HFF-Myc (cell line): ENCODE data around the gene ITPR3.

Source experiments
- DNase-seq: peaks from one replicate; pipeline ENCODE4 v3.0.0-alpha.2; 2011; ENCODE audit warnings: low read depth; ENCODE audit errors: extremely low read depth
- H3K4me3 ChIP-seq: replicated peaks from 2 replicates; pipeline ENCODE4 v1.5.1; 2011; ENCODE audit warnings: low read depth, mild to moderate bottlenecking, control low read depth, low read length
- TF ChIP-seq, protein P1 (sequence below): IDR thresholded peaks from 2 replicates; pipeline ENCODE4 v1.5.1; 2012; ENCODE audit warnings: mild to moderate bottlenecking, low read depth, low read length, control low read depth; ENCODE audit errors: missing control alignments

ITPR3 gene

DNA sequence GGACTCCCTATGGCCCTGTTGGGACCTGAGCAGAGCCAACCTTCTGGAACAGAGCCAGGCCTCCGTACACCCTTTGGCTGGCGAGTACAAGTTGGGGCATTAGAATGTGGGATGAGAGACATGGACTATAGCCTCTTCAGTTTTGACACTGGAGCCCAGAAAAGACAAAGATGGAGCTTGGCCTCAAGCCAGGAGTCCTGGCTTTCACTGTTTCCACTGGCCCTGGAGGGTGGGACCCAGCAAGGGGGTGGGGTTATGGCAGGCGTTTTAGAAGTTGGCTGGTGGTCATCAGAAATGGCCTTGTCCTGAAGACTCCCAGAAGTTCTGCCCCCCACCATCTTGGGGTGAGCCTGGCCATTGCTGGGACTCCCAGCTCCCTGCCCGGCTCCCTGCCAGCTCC lies 21.8 kb downstream of the ITPR3 start:
- DNase-seq: no peak

GRCh38 chr6:33651403-33651802 lies 30.3 kb downstream of the ITPR3 start:
- H3K4me3 ChIP-seq: no peak overlapping the region
- TF ChIP-seq, protein P1, sequence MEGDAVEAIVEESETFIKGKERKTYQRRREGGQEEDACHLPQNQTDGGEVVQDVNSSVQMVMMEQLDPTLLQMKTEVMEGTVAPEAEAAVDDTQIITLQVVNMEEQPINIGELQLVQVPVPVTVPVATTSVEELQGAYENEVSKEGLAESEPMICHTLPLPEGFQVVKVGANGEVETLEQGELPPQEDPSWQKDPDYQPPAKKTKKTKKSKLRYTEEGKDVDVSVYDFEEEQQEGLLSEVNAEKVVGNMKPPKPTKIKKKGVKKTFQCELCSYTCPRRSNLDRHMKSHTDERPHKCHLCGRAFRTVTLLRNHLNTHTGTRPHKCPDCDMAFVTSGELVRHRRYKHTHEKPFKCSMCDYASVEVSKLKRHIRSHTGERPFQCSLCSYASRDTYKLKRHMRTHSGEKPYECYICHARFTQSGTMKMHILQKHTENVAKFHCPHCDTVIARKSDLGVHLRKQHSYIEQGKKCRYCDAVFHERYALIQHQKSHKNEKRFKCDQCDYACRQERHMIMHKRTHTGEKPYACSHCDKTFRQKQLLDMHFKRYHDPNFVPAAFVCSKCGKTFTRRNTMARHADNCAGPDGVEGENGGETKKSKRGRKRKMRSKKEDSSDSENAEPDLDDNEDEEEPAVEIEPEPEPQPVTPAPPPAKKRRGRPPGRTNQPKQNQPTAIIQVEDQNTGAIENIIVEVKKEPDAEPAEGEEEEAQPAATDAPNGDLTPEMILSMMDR: no peak
- DNase-seq: no peak

More for the DNA sequence above, 21.8 kb downstream of the ITPR3 start:
- no peak overlapping the region for H3K4me3 ChIP-seq
- TF ChIP-seq, protein P1: no peak

- H3K4me3 ChIP-seq: no peak overlapping the region
- TF ChIP-seq, protein P1: no peak
- DNase-seq: no peak
Measured at GRCh38 chr6:33652002-33652401, 30.9 kb downstream of the ITPR3 start.

DNA sequence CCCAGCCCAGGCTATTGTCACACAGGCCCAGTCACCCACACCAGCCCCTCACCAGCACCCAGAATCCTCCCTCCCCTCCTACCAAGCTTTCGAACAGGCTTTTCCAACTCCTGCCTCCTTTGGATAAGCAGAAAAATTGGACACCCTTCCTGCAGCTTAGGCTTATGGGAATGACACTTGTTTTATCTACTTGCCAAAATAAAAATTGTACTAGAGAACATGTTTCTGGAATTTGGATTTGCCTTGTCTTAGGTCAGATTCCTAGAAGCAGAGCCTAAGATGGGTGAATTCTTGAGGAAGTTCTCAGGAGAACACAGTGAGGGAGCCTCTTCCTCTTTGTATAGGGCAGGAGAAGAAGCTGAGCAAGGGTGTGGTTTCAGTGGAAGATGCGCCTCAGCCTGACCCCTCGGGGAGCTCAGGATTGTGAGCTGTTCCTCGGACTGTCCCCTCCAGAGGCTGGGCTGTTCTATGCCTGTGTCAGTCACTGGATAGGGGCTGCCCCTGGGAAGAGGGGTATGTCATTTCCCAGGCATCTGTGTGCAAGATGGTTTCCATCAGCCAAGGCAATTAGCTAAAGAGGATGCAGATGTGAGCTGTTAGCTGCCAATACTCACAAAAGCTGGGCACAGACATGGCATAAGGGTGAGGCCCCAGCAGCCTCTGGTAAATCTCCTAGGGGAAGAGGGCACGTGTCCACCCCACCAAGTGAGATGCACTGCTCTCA lies 33.9 kb downstream of the ITPR3 start:
- TF ChIP-seq, protein P1: no peak
- peak; percentile 70 for DNase-seq
- H3K4me3 ChIP-seq: no peak overlapping the region

GRCh38 chr6:33656844-33657243 lies 35.7 kb downstream of the ITPR3 start:
- TF ChIP-seq, protein P1: no peak
- DNase-seq: no peak
- no peak overlapping the region for H3K4me3 ChIP-seq

- TF ChIP-seq, protein P1: no peak
- DNase-seq: no peak
- H3K4me3 ChIP-seq: no peak overlapping the region
Measured at GRCh38 chr6:33658982-33659689, 38.0 kb downstream of the ITPR3 start.
